Ovary (tissue), 9 donors: Measurements from ENCODE around the gene DYNC2LI1. TPM values are rescaled to one million over a fixed set of nuclear protein-coding genes. Genes with fewer than 3 reads are reported as not detected.

Experiments
- DNase-seq, 5 donors: peaks; one replicate each; pipeline ENCODE4 v3.0.0-alpha.2; 2019 to 2020
- H3K27ac ChIP-seq, 2 donors: fragments of 200-600 bp; one replicate each; pipeline versions ENCODE4 v1.5.1 to v1.8.0; 2019 to 2022
- H3K27me3 ChIP-seq: fragments of 200-600 bp; one replicate; pipeline ENCODE4 v1.8.0; 2022
- H3K36me3 ChIP-seq: fragments of 200-600 bp; sonication (generic); one replicate; pipeline ENCODE4 v1.5.1; 2019
- H3K4me1 ChIP-seq: one replicate; pipeline ENCODE4 v1.8.1; 2013; ENCODE audit warnings: mild to moderate bottlenecking, moderate library complexity; ENCODE audit not compliant: insufficient read depth
- H3K4me3 ChIP-seq: fragments of 200-600 bp; sonication (generic); one replicate; pipeline ENCODE4 v1.5.1; 2017
- H3K9me3 ChIP-seq, 2 donors: fragments of 200-600 bp in 1 of 2; sonication (generic) in 1 of 2; one replicate each; pipeline versions ENCODE4 v1.5.1 to v1.8.1; 2013 to 2019; ENCODE audit warnings: mild to moderate bottlenecking in 1 of 2, moderate library complexity in 1 of 2
- CTCF ChIP-seq, 3 donors: fragments of 450-650 bp in 2 of 3; fragments of 200-600 bp in 1 of 3; IDR thresholded peaks; one replicate each; pipeline versions ENCODE4 v1.5.1 to v1.8.0; 2016 to 2022; ENCODE audit warnings: antibody characterized with exemption in 3 of 3, mild to moderate bottlenecking in 1 of 3
- EP300 ChIP-seq: sonication (generic); formaldehyde crosslinking; IDR thresholded peaks from one replicate; pipeline ENCODE4 v1.6.1; 2017; ENCODE audit warnings: antibody characterized with exemption
- POLR2A ChIP-seq: fragments of 450-650 bp; IDR thresholded peaks from one replicate; pipeline ENCODE4 v1.6.1; 2017; ENCODE audit warnings: antibody characterized with exemption, mild to moderate bottlenecking, moderate library complexity
- WGBS, 3 donors: extraction: QIAGEN DNeasy Blood & Tissue Kit in 1 of 3; methylation state at CpG; one replicate each; pipeline versions ENCODE4 v1.1.5 to v1.1.7; 2013 to 2017; 5-methylcytosine and 5-hydroxymethylcytosine counted together
- intact Hi-C, 4 donors: fragments of 100-400 bp; cut with DNase I; formaldehyde crosslinking; loops; one replicate each; pipeline versions ENCODE4 v1.11.0 to v1.15.1; 2022 to 2023
- polyA plus RNA-seq, 2 donors: library from polyadenylated mRNA; stranded (reverse); fragments of 200-250 nt in 1 of 2; fragments of 350-450 nt in 1 of 2; fragmentation: Illumina TruSeq in 1 of 2; extraction: RNeasy Lipid Tissue Mini Kit (QIAGEN cat#74804) in 1 of 2; gene quantifications; one replicate each; pipeline ENCODE4 v1.2.3, GENCODE V29; 2013 to 2014
- total RNA-seq, 7 donors: library from RNA; depleted of rRNA in 2 of 7; stranded (reverse); fragments of >200 nt in 2 of 7; fragmentation: NEBNext Ultra II Directional in 3 of 7; extraction: Animal tissue kit (Norgen Biotek cat#: 25700) in 3 of 7; gene quantifications; one replicate each; pipeline versions ENCODE4 v1.1.0 to v1.2.4, GENCODE V29; 2016 to 2023
- donor health status: DM: no; HTN: no; CAD: no; lungs with moderate emphysema.
- donor health status: DM: no; HTN: no; CAD: no.
- donor health status: Bipolar disorder and iron deficiency.
- donor health status: DM: yes; HTN: yes; CAD: no.
- donor health status: DM: no; HTN: no; CAD: no.
- donor health status: DM: yes; HTN: yes; CAD: no.

The DYNC2LI1 gene
- total and polyA plus RNA-seq, 9 donors = 18.1 to 54.3 (median 31.6) TPM

- intact Hi-C loops = no loop called here
- no peak for TF ChIP-seq POLR2A
- TF ChIP-seq CTCF (IDR thresholded peaks at IDR 0.05) = no peak
- no peak for TF ChIP-seq EP300
- no peak overlapping the region for H3K27ac ChIP-seq
- H3K4me1 ChIP-seq = no peaks in the 10 kb centered on the region
- DNase-seq = no peak
- no peaks in the 10 kb centered on the region for H3K36me3 ChIP-seq
- no peak overlapping the region for H3K4me3 ChIP-seq
- no peaks in the 10 kb centered on the region for H3K27me3 ChIP-seq
- no peaks in the 10 kb centered on the region for H3K9me3 ChIP-seq
- 88 to 92% (median 91%) methylated on average over 9 of the region's 9 CpGs for WGBS, 3 donors
Observed at GRCh38 chr2:43842866-43843226, 69.0 kb downstream of the DYNC2LI1 start.

DNA sequence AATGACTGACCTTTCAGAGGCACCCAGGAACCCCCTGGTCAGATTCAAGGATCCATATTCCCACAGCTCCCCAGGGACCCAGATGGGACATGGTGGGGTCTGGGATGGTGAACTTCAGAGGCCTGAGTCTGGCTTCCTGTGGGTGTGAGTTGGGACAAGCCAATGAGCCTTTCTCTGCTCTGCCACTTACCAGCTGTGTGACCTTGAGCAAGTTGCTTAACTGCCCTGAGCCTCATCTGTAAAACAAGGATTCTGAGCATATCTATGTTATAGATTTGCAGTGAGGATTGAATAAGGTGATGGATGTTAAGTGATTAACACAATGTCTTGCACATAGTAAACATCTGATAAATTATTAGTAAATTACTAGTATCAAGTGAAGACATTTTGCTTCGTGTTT lies 71.3 kb downstream of the DYNC2LI1 start:
- intact Hi-C loops = no loop called here
- Histone ChIP-seq H3K9me3 (no peaks in the 10 kb centered on the region), H3K4me3 (no peak overlapping the region), H3K27ac (no peak overlapping the region), H3K36me3 (no peaks in the 10 kb centered on the region), H3K27me3 (no peaks in the 10 kb centered on the region), H3K4me1 (no peaks in the 10 kb centered on the region)
- WGBS, 3 donors = 71 to 81% (median 75%) methylated on average over 1 of the region's 1 CpG
- no peak for DNase-seq
- no peak for TF ChIP-seq CTCF (IDR thresholded peaks at IDR 0.05)
- TF ChIP-seq EP300 = no peak
- TF ChIP-seq POLR2A = no peak

DNA sequence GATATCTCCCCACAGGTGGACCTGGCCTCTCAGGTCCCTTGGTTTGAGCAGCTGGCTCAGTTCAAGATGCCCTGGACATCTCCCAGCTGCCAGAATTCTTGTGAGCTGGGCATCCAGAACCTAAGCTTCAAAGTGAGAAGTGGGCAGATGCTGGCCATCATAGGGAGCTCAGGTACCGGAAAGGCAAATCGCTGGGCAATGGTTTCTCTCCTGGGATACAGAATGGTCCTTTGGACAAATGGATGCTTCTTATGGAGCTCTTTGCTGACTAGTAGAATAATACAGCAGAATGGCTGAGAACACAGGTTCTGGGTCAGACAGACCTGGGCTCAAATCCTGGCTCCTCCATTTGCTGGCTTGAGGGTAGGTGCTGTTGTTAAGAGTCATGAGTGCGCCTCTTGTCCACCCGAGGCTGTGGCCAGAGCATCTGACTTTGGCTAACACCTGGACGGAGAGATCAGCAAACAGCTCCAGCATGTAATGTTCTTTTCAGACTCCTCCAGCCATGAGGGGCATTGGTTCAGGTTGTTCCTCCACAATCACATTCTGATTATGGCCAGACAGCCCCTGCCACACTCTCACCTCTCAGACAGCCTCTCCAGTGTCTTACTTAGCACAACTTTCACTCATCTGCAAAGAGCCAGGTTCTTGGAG lies 72.4 kb downstream of the DYNC2LI1 start:
- WGBS, 3 donors = 89 to 92% (median 92%) methylated on average over 5 of the region's 5 CpGs
- H3K9me3 ChIP-seq = no peaks in the 10 kb centered on the region
- intact Hi-C loops = no loop called here
- no peaks in the 10 kb centered on the region for H3K36me3 ChIP-seq
- no peaks in the 10 kb centered on the region for H3K4me1 ChIP-seq
- DNase-seq = no peak
- H3K27ac ChIP-seq = no peak overlapping the region
- no peak overlapping the region for H3K4me3 ChIP-seq
- H3K27me3 ChIP-seq = no peaks in the 10 kb centered on the region
- TF ChIP-seq EP300 (no peak), POLR2A (no peak), CTCF (IDR thresholded peaks at IDR 0.05) (no peak)

GRCh38 chr2:43848214-43848613 lies 74.4 kb downstream of the DYNC2LI1 start:
- intact Hi-C loops = no loop called here
- H3K4me3 ChIP-seq = no peak overlapping the region
- H3K36me3 ChIP-seq = no peaks in the 10 kb centered on the region
- no peaks in the 10 kb centered on the region for H3K9me3 ChIP-seq
- DNase-seq = no peak
- no peaks in the 10 kb centered on the region for H3K4me1 ChIP-seq
- WGBS, 3 donors = 13 to 36% (median 23%) methylated on average over 1 of the region's 1 CpG
- TF ChIP-seq POLR2A (no peak), CTCF (IDR thresholded peaks at IDR 0.05) (no peak), EP300 (no peak)
- no peak overlapping the region for H3K27ac ChIP-seq
- H3K27me3 ChIP-seq = no peaks in the 10 kb centered on the region
